Measurements from ENCODE around the gene ATP8A2.
"Not testable (repeated sequence)": the region's sequence is repeated elsewhere in the genome, so short reads cannot be mapped to it uniquely, and the experiment has no call there.

The ATP8A2 gene

GRCh38 chr13:25772534-25772933 is 400.8 kb downstream of the ATP8A2 start:
- not testable (repeated sequence) for DNase-seq

GRCh38 chr13:25774056-25774455 is 402.3 kb downstream of the ATP8A2 start:
- DNase-seq, result not testable (repeated sequence)

- no peak for DNase-seq
These were observed 403.5 kb downstream of the ATP8A2 start for GRCh38 chr13:25775275-25775674.

DNA sequence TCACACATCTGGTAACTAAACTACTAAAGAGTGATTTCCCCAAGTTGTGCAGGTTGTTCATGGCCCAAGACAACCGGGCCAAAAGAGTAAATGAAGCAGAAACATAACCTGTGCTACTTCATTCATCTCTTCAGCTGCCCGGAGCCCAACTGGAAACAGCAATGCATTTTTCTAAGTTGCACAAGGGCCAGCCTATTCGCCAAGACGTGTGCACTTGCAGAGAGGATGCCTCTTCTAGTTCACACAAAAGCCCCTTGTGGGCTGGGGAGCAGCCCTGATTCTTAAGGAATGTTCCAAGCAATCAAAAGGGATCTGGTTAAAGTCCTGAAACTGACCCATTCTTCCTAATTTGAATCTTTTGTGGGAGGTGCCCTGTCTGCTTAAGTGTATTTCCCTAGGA is 404.2 kb downstream of the ATP8A2 start:
- DNase-seq, result no peak

- no peak for DNase-seq
These were observed 404.9 kb downstream of the ATP8A2 start for GRCh38 chr13:25776722-25777121.

GRCh38 chr13:25777509-25777908 is 405.7 kb downstream of the ATP8A2 start:
- DNase-seq, result no peak

DNA sequence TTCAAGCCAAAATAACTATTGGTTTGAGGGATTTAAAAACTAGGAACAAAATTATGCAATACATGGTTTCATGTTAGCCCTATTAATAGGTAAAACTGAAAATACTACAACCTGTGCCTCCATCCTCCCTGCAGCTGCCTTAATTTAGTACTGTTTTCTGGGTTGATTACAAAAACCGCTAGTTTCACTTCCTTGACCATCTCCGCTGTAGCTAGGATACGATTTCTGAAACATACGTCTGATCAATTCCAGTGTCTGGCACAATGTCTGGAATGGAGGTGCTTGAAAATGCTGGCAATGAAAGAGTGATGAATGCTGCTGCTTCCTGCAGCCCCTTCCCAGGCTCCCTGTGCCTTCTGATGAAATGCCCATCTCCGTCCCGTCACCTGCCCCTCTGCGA is 406.6 kb downstream of the ATP8A2 start:
- no peak for DNase-seq

- no peak for DNase-seq
These were observed 407.1 kb downstream of the ATP8A2 start for GRCh38 chr13:25778808-25779305.

GRCh38 chr13:25783076-25783475 is 411.3 kb downstream of the ATP8A2 start:
- no peak for DNase-seq

DNA sequence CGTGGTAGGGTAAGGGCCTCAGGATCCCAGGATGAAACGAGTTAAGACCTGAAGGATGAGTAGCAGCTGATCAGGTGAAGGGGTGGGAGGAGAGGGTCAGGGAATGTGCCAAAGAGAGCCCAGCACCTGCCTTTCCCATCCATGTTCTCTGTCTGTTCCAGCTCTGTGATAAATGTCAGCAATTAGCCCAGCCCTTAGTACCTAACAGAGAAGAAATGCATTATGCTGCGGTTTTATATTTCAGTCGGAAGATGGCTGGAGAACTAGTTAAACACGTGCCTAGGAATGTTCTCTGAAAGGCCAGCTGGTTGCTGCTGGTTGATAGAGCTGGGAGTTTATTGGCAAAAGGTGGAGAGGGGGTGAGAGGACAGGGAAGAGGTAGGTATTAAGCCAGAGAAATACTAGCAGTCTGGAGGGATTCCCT is 411.8 kb downstream of the ATP8A2 start:
- no peak for DNase-seq

DNA sequence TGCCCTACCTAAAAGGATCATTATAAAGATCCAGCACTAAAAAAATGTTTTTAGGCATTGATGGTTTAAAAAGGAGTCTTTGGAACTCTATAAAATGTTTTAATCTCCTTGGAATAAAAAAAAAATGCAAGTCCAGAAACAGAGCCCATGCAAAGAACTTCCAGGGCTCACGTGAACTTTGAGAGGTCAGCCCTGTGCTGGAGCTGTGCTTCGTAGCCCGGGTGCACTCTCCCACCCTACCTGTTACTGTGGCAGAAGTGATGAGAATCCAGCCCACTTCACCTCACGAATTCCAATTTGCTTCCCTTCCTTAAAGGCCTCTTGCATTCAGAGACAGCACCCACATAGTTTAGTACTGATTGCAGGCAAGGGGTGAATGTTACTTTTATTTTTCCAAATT is 412.3 kb downstream of the ATP8A2 start:
- DNase-seq, result no peak

DNA sequence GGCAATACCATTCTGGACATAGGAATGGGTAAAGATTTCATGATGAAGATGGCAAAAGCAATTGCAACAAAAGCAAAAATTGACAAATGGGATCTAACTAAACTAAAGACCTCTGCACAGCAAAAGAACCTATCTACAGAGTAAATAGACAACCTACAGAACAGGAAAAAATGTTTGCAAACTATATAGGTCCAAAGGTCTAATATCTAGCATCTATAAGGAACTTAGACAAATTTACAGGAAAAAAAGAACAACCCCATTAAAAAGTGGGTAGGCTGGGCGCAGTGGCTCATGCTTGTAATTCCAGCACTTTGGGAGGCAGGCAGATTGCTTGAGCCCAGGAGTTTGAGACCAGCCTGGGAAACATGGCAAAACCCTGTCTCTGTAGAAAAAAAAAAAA is 418.4 kb downstream of the ATP8A2 start:
- not testable (repeated sequence) for DNase-seq

- DNase-seq, result no peak
These were observed 423.5 kb downstream of the ATP8A2 start for GRCh38 chr13:25795277-25795676.

DNA sequence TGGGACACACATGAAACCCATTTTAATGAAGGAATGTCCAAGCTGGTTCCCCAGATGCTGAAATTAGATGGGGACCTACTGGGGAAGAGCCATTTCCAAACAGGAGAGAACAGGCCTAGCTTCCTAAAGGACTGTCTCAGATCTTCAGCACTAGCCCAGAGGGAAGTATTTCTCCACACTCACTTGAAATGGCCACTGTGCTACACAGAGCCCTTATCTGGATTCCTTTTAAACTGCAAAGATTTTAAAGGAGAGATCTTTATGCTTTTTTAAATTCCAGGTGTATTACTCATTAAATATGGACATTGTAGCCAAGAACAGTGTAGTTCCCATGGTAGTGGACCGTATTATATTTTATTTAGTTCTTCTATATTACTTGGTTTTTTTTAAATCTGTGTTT is 424.7 kb downstream of the ATP8A2 start:
- no peak for DNase-seq

DNA sequence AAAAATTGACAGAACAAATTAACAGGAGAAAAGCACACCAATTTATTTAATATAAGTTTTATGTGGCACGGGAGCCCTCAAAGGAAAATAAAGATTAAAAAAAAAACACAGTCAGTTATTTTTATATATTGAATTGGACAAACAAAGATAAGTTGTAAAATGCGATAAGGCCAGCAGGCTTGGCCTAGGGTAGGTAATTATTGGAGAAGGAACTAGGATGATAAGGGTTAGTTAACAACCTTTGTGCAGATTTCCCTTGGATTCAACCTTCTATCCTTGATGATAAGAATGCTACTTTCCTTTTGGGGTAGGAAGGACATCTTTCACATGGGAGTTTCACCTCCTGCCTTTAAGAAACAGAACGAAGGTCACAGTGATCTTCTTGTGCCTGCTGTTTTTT is 427.2 kb downstream of the ATP8A2 start:
- DNase-seq, result no peak

DNA sequence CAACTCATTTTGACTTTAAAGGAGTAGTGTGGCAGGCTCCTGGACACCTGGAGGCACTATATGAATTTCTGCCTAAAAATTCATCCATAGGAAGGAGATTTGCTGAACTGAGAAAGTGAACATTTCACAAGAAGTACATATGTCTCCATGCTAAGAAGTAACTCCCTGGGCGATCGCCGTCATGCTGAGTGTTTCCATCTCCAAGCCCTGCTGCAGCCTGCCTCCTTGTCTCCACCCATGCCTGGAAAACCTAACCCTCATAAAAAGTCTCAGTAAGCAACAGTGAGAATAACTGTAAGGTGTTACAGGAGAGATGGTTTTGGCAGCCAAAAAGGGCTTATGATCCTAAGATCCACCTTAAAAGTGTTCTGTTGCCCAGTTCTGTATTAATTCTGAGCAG is 428.7 kb downstream of the ATP8A2 start:
- DNase-seq, result no peak

DNA sequence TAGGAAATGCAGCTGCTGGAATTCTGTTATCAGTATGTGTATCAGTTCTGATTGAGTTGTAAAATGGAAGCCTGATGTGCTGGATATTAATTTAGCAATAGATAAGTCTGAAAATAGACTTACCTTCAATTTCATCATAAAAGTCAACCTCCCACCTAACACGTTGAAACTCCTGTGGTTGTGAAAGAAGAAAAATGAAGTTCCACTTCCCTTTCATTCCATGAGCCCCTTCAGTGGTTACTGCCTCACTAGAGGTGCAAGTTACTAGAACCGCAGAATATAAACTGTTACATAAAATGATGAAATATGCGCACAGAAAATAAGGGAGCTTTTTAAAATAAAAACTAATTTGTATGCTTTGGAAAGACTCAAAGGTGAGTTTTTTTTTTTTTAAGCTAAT is 430.8 kb downstream of the ATP8A2 start:
- no peak for DNase-seq

GRCh38 chr13:25803641-25804040 is 431.9 kb downstream of the ATP8A2 start:
- no peak for DNase-seq

DNA sequence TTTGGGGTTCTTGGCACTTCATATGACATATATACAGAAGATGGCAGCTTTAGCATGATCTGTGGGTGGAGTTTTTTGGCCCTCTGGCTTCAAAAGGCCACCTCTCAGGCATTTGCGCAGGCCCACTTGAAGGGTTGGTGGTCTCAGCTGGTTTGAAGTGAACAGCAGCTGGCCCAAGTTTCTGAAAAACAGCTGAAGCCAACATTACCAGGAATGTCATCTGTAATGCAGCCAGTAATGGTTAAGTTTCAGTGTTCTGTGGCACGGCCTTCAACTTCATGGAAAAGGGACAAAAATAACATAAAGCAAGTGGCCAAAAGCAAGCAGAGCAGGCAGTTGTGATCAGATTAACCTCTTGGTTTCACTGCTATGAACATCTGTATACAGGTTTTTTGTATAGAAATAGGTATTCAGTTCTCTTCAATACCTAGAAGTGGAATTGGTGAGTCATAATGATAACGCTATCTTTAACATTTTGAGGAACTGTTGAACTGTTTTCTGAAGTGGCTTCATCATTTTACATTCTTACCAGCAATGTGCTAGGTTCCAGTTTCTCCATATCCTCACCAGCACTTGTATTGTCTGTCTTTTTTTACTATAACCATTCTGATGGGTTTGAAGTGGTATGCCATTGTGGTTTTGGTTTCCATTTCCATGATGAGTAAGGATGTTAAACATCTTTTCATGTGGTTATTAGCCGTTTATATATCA is 434.6 kb downstream of the ATP8A2 start:
- no peak for DNase-seq

GRCh38 chr13:25807562-25807961 is 435.8 kb downstream of the ATP8A2 start:
- no peak for DNase-seq

DNA sequence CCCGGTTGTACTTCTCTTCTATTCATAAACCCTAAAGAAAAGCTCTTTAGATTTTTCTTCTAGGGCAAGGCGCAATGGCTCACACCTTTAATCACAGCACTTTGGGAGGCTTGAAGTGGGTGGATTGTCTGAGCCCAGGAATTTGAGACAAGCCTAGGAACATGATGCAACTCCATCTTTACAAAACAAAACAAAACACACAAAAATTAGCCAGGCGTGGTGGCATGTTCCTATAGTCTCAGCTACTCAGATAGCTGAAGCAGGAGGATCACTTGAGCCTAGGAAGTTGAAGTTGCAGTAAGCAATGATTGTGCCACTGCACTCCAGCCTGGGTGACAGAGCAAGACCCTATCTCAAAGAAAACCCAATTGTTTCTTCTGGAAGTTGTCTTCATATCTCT is 439.7 kb downstream of the ATP8A2 start:
- DNase-seq, result no peak

GRCh38 chr13:25816239-25816638 is 444.5 kb downstream of the ATP8A2 start:
- DNase-seq, result no peak

- no peak for DNase-seq
These were observed 448.2 kb downstream of the ATP8A2 start for GRCh38 chr13:25819856-25820530.

DNA sequence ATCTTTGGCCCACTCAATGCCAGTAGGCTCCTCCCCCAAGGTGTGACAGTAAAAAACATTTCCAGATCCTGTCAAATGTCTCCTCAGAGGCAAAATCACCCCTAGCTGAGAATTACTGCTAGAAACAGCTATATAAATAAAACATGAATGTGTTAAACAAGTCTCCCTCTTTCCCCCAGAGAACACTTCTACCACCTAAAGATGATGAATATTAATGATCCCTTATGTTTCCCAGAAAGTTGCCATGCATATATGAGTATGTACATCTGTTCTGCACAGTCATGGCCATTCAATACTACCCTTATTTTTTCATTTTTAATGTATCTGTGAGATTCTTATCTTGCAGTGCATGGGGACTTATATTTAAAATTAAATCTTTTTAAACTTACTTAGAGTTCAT is 450.0 kb downstream of the ATP8A2 start:
- DNase-seq, result no peak

- DNase-seq, result not testable (repeated sequence)
These were observed 455.4 kb downstream of the ATP8A2 start for GRCh38 chr13:25827221-25827620.

Data from activated naive CD4-positive, alpha-beta T cell treated with anti-CD3 and anti-CD28 coated beads, Interleukin-2, amount 50 U/mL, for 16 hours (primary cell).